HG03095 (cell line): Measurements from ENCODE around the gene RAB6B.

Experiments
- ATAC-seq: cut with Tn5 transposase; IDR thresholded peaks from one replicate; pipeline ENCODE4 v1.9.1; 2021; ENCODE audit warnings: moderate library complexity; ENCODE audit not compliant: unreplicated experiment

Gene RAB6B

GRCh38 chr3:133895208-133896001 lies at the start of gene RAB6B:
TSS of gene RAB6B (minus strand) at chr3:133895882. CDS start at chr3:133895466, 416 bp downstream.
- ATAC-seq: no peak

GRCh38 chr3:133944641-133945380 lies 49.1 kb upstream of the RAB6B start:
- ATAC-seq: no peak

- ATAC-seq: no peak
Observed at GRCh38 chr3:133944181-133944580, 48.5 kb upstream of the RAB6B start.

- no peak for ATAC-seq
Observed at GRCh38 chr3:133943639-133944141, 48.0 kb upstream of the RAB6B start.

GRCh38 chr3:133943031-133943535 lies 47.4 kb upstream of the RAB6B start:
- ATAC-seq: no peak

GRCh38 chr3:133941415-133941821 lies 45.7 kb upstream of the RAB6B start:
- no peak for ATAC-seq

GRCh38 chr3:133940536-133940935 lies 44.9 kb upstream of the RAB6B start:
- no peak for ATAC-seq

GRCh38 chr3:133939463-133939835 lies 43.8 kb upstream of the RAB6B start:
- ATAC-seq: no peak

- ATAC-seq: no peak
Observed at GRCh38 chr3:133938770-133939462, 43.2 kb upstream of the RAB6B start.

- no peak for ATAC-seq
Observed at GRCh38 chr3:133937756-133938601, 42.3 kb upstream of the RAB6B start.

- ATAC-seq: no peak
Observed at GRCh38 chr3:133937061-133937686, 41.5 kb upstream of the RAB6B start.

GRCh38 chr3:133935843-133936769 lies 40.4 kb upstream of the RAB6B start:
- ATAC-seq: no peak

- no peak for ATAC-seq
Observed at GRCh38 chr3:133934996-133935842, 39.5 kb upstream of the RAB6B start.

GRCh38 chr3:133934073-133934970 lies 38.6 kb upstream of the RAB6B start:
- no peak for ATAC-seq

- ATAC-seq: no peak
Observed at GRCh38 chr3:133933097-133934024, 37.7 kb upstream of the RAB6B start.

GRCh38 chr3:133932009-133932408 lies 36.3 kb upstream of the RAB6B start:
- no peak for ATAC-seq
